NCI-H128 (cell line): Measurements from ENCODE around the gene PPM1M.
"Not testable (repeated sequence)": the region's sequence is repeated elsewhere in the genome, so short reads cannot be mapped to it uniquely, and the experiment has no call there.

Experiments
- DNase-seq: peaks from one replicate; lab custom pipeline; 2025; ENCODE audit not compliant: unreplicated experiment; lab: John Stamatoyannopoulos, UW

PPM1M gene

DNA sequence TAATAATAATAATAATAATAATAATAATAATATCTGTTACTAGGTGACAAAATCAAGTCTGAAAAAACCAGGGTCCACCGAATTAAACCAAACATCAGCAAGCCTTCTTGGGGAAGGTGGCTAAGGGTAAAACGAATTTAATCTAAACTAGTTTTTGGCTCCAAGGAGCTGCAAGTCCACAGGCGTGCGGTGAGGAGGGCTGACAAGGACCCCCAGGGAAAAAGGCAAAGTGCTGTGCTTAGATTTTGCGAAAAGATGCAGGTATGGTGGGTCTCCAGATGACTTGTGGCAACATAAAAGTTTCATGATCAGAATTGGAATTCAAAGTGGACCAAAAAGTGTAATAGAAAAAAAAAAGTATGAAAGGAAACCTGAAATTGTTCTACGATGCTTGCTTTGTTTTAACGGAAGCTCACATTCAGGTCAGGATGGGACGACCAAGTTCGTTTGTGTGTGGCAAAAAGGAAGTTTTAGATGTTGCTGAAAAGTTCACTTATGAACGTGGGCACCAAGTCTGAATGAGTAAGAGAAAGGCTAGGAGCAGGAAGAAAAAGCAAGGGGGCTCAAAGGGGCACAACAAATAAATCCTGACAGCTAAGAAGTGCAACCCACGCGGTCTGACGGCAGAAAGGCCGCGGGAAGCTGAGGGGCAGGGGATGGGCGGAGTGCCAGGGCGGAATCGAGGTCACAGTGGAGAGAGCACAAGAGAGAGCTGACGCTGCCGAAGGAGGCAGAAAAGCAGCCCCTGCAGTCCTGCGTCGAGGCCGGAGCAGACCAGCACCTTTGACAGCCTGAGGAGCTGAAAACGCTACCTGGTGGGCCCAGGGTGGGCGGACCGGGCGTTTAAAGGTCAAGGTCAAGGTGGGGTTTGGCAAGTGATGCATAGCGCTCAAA lies 31.8 kb downstream of the PPM1M start:
- no peak for DNase-seq

DNA sequence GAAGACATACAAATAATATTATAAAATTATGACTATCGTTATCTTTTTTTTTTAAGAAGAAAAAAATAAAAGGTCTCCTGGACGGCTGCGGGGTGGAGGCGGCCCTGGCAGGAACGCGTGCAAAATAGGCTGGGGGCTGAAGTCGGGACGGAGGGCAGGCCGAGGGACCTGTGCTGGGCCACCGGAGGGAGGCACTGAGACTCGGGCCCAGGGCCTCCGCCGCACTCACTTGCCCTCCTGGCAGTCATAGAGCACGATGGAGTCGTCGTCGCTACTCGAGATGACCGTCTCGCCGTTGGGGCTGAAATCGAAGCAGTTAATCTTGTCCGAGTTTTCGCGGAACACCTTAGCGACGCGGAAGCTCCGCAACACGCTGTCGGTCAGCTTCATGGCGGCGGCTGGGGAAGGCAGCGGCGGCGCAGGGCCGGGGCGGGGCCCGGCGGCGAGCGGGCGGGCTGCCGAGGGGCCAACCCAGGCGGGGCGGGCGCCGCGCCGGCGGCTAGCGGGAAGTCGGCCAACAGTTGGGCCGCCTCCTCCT lies 32.5 kb downstream of the PPM1M start:
- no peak for DNase-seq

DNA sequence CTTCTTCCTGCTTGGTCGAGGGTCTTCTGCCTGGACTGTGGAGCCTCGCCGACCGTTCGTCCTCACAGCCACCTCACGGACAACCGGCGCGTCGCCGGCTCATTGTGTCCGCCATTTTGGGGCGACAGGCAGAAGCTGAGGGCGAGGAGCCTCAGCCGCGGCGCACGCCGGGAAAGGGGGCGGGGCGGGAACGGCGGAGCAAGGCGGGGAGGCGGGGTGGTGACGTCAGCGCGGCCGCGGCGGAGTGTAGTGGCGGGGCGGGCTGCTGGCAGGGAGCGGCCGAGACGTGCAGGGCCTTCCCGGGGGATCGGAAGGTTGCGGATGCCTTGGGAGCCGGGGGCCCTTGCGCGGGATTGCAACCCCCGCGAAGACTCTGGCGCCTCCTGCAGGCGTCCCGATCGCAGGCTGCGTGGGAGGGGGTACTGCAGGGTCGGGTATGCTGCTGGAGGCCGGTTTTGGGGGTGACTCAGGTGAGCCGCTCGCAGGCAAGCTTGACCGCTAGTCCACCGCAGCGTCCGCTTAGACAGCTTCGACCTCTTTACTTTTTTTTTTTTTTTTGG lies 33.0 kb downstream of the PPM1M start, which contains the start of gene WDR82:
TSS of gene WDR82 (minus strand) at position 140 of the 560 bp plus-strand sequence. CDS start 288 bp downstream, outside the sequence.
- peak; percentile 66 for DNase-seq

DNA sequence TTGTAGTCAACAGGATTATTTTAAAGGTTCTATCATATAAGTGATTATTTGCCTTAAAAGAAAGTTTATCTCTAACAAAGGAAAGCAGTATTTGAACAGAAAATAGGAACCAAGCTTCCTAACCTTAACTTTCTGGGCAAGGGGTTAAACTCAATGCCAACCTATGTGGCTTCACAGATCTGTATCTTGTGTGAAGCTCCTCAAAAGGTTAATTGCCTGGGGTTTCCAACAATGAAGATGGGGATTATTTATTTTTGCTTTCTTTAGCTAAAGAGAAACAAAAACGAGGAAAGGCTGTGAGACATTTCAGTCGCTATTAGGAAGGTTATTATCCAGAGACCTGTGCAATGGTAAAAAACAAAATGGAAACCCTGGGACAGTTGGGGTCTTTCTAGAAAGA lies 34.0 kb downstream of the PPM1M start:
- DNase-seq = no peak

DNA sequence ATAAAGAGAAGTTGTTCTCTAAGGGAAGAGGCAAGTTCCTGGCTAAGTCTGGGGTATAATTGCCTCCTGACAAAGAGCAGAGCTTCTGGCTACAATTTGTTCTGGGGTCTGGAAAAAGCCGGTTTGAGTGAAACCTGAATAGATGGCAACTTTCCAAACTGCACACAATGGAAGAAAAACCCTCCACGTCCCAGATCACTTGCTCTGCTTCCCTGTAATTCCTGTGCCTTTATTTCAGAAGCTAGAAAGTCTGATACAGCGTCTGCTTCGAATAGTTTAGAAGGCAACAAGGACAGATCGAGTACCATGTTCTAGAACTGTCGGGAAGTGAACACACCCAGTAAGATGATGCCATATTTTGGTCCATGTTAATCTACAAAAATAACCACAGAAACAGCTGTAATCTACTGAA lies 34.5 kb downstream of the PPM1M start:
- peak; percentile 43 for DNase-seq

DNA sequence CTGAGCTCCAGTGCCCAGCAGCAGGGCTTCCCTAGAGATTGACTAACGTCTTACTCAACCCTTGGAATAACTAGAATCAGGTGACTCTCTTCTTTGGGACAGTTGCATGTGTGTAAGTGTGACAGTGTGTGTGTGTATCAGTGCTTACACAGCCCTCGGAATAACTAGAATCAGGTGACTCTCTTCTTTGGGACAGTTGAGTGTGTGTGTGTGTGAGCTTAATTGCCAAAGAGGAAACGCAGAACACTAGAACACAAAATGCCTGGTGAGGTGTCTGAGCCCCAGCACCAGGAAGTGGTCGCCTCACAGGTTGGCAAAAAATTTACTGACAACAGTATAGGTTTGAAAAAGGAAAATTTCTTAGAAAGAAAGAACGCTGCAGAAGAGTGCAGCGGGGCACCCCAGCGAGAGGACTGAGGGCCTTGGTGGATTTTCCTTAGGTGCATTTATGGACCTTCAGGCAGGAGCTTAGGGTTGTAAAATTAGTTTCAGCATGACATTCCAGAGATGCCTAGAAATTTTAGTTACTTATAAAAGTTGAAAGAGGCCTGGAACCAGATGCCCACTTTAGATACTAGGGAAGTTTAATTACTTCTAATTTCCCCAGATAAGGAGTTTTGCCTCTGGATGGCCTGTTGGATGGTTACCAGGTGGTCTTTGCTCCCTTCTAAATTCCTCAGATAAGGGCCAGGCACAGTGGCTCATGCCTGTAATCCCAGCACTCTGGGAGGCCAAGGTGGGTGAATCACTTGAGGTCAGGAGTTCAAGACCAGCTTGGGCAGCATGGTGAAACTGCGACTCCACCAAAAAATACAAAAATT lies 36.6 kb downstream of the PPM1M start:
- DNase-seq = no peak

DNA sequence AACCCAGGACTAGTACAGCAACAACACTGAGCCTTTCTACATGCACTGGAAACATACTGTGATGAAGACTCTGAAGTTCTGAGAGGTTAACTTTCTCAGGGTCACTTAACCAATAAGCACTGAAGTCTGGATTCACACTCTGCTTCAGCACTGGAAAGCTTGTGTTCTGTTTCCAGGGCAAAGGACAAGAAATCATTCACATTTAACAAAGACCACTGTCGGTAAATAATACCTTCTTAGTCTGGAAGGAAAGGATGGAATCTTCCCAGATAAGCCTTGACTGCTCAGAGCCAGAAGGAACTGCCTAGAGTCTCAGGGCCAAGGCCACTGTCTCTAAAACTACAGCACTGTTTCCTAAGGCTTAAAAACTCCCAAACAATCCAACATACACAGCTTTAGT lies 37.7 kb downstream of the PPM1M start:
- no peak for DNase-seq

DNA sequence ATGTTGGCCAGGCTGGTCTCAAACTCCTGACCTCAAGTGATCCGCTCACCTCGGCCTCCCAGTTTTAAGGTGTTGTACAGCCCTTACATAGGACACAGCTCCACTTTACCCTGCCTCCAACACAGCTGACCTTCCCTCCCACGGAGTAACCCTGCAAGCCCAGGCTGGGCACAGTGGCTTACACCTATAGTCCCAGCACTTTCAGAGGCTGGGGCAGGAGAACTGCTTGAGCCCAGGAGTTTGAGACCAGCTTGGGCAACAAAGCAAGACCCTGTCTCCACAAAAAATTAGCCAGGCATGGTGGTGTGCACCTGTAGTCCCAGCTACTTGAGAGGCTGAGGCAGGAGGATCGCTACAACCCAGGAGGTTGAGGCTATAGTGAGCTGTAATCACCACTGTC lies 38.5 kb downstream of the PPM1M start:
- not testable (repeated sequence) for DNase-seq

DNA sequence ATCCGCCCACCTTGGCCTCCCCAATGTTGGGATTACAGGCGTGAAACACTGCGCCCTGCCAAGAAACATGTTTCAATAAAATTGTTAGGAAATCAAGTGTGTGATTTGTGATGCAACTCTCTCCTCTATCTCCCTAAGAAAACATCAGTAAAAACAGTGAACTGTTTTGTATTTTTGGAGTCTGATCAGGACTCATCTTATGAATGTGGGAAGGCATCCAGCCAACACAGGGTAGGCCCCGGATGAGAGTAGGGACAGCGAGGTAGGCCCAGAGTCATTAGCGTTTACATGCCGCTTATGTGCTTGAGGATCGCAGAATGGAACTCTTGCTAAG lies 41.2 kb downstream of the PPM1M start:
- no peak for DNase-seq

DNA sequence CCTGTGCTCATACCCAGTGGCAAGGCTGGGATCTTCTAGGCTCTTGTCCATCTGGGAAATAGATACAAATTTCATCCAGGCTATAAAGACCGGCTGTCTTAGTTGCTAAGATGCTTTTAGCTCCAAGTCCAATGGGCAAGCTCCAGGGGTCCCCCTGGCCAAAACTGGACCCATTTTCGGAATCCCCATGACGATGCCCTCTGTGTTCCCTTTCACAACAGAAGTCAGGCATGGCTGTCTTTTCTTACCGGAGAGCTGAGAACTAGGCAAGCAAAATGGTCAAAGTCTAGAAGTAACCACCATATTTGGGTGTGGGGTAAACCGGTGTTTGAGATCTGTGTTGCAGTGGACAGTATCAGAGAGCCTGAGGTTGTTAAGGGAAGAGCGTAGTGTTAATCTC lies 43.1 kb downstream of the PPM1M start:
- no peak for DNase-seq

DNA sequence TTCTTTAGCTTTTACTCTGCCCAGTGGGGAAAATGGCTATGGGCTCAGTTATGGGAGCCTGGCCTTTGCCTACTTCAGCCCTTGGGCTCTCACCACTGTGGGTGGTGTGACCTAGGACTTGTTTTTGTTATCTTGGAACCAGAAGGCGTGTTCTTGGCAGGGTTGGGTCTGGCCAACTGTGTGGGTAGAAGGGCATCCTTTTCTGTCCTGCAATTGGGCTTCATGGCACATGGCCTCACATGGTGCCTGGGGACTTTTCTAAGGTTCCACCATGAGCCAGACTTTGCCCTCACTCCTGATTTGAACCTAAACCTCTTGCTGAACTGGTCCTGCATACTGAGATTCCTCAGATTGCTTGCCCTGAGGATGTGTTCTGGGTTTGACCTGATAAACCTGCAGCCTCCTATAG lies 43.8 kb downstream of the PPM1M start:
- no peak for DNase-seq

DNA sequence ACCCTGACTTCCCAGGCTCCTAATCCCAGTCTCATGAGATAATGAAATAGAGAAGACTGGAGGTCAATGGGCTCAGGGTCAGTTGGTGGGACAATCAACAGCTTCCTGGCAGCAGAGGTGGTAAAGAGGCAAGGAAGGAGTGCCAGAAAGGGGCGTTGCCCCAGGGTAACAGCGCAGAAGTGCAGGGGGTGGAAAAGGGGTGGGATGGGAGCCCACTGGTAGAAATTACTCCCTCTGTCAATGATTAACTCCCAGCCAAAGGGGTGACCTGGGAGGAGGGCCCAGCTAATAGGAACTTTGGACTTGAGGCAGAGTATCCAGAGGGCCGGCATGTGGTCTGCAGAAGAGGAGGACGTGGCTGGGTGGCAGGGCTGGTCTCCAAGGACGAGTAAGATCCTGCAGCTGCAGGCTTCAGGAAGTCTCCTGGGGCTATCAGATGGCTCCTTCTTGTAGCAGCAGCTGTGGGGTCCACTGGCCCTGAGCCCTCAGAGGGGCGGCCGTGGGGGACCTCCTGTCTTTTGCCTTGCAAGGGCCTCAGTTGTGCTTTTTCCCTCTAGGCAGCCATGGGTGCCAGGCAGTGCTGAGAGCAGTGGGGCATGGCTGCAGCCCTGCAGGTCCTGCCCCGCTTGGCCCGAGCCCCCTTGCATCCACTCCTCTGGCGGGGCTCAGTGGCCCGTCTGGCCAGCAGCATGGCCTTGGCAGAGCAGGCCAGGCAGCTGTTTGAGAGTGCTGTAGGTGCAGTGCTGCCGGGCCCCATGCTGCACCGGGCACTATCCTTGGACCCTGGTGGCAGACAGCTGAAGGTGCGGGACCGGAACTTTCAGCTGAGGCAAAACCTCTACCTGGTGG lies 44.4 kb downstream of the PPM1M start:
- DNase-seq = no peak

DNA sequence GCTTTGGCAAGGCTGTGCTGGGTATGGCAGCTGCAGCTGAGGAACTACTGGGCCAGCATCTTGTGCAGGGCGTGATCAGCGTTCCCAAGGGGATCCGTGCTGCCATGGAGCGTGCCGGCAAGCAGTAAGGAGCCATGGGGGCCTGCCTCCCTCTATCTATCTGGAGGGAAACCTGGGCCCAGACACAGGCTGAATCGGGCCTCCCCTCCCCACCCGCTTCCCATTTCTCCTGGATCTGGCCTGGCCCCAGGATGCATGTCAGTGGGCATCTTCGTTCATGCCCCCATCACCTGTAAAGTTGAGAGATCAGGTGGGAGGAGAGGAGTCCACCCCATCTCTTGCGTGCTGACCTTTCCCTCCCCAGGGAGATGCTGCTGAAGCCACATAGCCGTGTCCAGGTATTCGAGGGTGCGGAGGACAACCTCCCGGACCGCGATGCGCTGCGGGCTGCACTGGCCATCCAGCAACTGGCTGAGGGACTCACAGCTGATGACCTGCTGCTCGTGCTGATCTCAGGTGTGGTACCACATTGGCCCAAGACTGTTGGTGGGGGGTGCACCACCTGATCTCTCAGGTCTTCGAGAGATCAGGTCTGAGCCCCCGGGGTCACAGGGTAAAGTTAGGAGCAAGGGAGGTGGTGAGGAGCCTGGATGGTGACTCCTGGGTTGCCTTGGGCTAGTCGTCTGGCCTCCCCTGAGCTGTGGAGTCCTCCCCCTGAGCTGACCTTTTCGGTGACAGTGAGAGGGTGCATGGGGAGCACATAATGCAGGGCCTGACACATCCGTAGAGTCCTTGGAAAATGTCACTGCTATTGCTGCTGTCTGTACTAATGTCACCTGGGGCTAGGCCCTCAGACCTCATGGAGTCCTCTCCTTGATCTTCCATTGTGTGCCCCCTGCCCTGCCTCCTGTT lies 45.3 kb downstream of the PPM1M start:
- DNase-seq = no peak

DNA sequence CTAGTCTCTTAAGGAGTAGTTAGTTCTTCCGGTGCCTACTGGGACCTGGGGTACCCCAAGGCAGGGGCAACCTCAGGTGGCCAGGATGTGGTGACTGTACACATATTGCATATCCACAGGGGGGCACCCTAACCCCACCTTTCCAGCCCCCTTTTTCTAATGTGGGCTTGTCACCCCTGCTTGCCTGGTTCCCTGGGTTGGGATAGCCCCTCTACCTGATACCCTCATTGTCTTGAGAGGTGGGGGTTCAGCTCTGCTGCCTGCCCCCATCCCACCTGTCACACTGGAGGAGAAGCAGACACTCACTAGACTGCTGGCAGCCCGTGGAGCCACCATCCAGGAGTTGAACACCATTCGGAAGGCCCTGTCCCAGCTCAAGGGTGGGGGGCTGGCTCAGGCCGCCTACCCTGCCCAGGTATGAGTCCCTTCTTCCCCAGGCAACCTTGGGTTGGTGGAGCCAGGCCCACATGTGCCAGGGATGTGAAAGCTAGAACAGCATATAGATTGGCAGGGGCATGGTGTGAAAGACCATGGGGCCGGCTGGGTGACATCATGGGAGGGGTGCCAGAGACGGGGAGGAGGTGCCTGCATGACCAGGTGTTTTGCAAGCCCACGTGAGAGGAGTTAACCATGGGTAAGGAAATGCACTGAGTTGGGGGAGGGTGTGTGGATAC lies 46.1 kb downstream of the PPM1M start:
- no peak for DNase-seq

DNA sequence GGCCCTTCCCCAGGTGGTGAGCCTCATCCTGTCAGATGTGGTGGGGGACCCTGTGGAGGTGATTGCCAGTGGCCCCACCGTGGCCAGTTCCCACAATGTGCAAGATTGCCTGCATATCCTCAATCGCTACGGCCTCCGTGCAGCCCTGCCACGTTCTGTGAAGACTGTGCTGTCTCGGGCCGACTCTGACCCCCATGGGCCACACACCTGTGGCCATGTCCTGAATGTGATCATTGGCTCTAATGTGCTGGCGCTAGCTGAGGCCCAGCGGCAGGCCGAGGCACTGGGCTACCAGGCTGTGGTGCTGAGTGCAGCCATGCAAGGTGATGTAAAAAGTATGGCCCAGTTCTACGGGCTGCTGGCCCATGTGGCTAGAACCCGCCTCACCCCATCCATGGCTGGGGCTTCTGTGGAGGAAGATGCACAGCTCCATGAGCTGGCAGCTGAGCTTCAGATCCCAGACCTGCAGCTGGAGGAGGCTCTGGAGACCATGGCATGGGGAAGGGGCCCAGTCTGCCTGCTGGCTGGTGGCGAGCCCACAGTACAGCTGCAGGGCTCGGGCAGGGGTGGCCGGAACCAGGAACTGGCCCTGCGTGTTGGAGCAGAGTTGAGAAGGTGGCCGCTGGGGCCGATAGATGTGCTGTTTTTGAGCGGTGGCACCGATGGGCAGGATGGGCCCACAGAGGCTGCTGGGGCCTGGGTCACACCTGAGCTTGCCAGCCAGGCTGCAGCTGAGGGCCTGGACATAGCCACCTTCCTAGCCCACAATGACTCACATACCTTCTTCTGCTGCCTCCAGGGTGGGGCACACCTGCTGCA lies 46.9 kb downstream of the PPM1M start:
- no peak for DNase-seq

DNA sequence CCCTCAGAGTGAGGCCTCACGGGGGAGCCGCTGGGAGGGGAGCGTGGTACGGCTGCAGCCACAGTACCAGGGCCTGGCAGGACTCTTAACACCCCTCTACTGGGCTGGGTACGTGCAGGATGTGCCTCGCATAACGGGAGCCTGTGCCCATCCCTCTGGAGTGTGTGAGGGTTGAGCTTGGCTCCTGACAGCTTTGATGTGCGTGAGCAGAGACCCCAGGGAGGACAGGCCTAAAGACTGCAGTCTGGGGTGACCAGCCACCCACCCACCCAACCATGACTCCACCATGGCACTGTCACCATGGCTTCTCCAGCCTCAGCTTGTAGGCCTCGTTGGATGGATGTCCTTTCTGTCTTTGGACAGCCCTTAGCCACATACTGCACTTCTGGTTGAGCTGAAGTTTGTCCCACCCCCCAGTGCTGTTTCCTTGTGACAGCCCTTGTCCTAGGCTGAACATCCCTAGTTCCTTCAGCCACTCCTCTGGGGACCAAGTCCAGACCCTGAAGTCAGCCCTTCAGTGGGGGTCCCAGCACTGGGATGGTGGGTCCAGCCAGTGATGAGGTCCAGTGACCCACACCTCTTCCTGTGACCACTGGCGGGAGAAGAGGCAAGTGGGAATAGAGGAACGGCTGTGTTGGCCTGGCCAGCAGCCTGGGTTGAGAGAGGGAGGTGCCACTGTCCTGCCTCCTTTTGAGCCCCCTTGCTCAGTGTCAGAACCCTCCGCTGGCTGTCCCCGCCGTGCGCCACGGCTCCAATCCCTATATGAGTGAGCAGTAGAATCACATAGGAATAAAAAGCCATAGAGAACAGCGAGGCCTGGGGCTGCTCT lies 48.1 kb downstream of the PPM1M start:
- no peak for DNase-seq
